ENCODE measurements around the gene PRKCB.
"Not testable (repeated sequence)": the region's sequence is repeated elsewhere in the genome, so short reads cannot be mapped to it uniquely, and the experiment has no call there.

DNA sequence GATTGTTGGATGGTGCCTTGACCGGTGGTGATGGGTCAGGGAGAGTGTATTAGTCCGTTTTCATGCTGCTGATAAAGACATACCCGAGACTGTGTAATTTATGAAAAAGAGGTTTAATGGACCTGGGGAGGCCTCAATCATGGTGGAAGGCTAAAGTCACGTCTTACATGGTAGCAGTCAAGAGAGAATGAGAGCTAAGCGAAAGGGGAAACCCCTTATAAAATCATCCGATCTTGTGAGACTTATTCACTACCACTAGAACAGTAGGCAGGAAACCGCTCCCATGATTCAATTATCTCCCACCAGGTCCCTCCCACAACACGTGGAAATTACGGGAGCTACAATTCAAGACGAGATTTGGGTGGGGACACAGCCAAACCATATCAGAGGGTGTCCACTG, 316.3 kb downstream of the PRKCB start:
- TF ChIP-seq, protein P1, sequence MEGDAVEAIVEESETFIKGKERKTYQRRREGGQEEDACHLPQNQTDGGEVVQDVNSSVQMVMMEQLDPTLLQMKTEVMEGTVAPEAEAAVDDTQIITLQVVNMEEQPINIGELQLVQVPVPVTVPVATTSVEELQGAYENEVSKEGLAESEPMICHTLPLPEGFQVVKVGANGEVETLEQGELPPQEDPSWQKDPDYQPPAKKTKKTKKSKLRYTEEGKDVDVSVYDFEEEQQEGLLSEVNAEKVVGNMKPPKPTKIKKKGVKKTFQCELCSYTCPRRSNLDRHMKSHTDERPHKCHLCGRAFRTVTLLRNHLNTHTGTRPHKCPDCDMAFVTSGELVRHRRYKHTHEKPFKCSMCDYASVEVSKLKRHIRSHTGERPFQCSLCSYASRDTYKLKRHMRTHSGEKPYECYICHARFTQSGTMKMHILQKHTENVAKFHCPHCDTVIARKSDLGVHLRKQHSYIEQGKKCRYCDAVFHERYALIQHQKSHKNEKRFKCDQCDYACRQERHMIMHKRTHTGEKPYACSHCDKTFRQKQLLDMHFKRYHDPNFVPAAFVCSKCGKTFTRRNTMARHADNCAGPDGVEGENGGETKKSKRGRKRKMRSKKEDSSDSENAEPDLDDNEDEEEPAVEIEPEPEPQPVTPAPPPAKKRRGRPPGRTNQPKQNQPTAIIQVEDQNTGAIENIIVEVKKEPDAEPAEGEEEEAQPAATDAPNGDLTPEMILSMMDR (IDR thresholded peaks at IDR 0.05 in 2 of 3, conservative IDR thresholded peaks at IDR 0.05 in 1 of 3; ENCODE audit: borderline replicate concordance in 1 of 3, insufficient read depth in 1 of 3, low read depth in 2 of 3, low read length in 2 of 3) = not testable (repeated sequence)
- TF ChIP-seq EGR1 (IDR thresholded peaks at IDR 0.05; ENCODE audit: low read depth) = not testable (repeated sequence)

All from HCT116 (cell line).